A673 (cell line): ENCODE data around the gene RPP14. TPM values are rescaled to one million over a fixed set of nuclear protein-coding genes. Genes with fewer than 3 reads are reported as not detected.

Experiments
- BruUV-seq: library from RNA; stranded (reverse); fragments of 400-500 nt; replicated peaks from 2 replicates; lab custom pipeline; 2021; lab: Mats Ljungman, UMichigan
- CTCF ChIA-PET: fragments of 300-600 bp; sonication (Branson Sonifier 250); formaldehyde crosslinking; loops from one replicate; lab custom pipeline; 2022; ENCODE audit warnings: antibody characterized with exemption; lab: Charles Lee
- POLR2A ChIA-PET: fragments of 300-600 bp; sonication (Branson Sonifier 250); formaldehyde crosslinking; loops from one replicate; lab custom pipeline; 2022; ENCODE audit warnings: antibody characterized with exemption; ENCODE audit not compliant: low non-redundant PET; lab: Charles Lee
- DNase-seq: peaks from one replicate; pipeline ENCODE4 v3.0.0-alpha.2; 2015; ENCODE audit warnings: low spot score
- H3K27ac ChIP-seq: fragments of 200-600 bp; sonication (generic); 2 replicates; pipeline ENCODE4 v1.5.1; 2016; ENCODE audit warnings: mixed run types, low read depth, mild to moderate bottlenecking, mixed read lengths, antibody characterized with exemption, low read length; ENCODE audit not compliant: poor library complexity, severe bottlenecking
- H3K27me3 ChIP-seq: fragments of 200-600 bp; sonication (generic); replicated peaks from 2 replicates; pipeline ENCODE4 v1.6.1; 2017; ENCODE audit warnings: mixed run types, low read depth, mild to moderate bottlenecking, mixed read lengths, antibody characterized with exemption, low read length; ENCODE audit not compliant: insufficient read depth, poor library complexity
- H3K36me3 ChIP-seq: fragments of 200-600 bp; sonication (generic); 2 replicates; pipeline ENCODE4 v1.6.1; 2016; ENCODE audit warnings: mixed run types, mild to moderate bottlenecking, mixed read lengths, antibody characterized with exemption, low read length; ENCODE audit not compliant: insufficient read depth, poor library complexity, severe bottlenecking
- H3K4me1 ChIP-seq: fragments of 200-600 bp; sonication (generic); 2 replicates; pipeline ENCODE4 v1.6.1; 2017; ENCODE audit warnings: mixed run types, mild to moderate bottlenecking, mixed read lengths, antibody characterized with exemption, low read length; ENCODE audit not compliant: insufficient read depth, poor library complexity, severe bottlenecking
- H3K4me3 ChIP-seq: fragments of 200-600 bp; sonication (generic); 2 replicates; pipeline ENCODE4 v1.5.1; 2016; ENCODE audit warnings: low read depth, mixed run types, mild to moderate bottlenecking, mixed read lengths, low read length; ENCODE audit not compliant: poor library complexity, severe bottlenecking
- H3K9me3 ChIP-seq: fragments of 200-600 bp; sonication (generic); 2 replicates; pipeline ENCODE4 v1.6.1; 2016; ENCODE audit warnings: mixed run types, low read depth, mild to moderate bottlenecking, mixed read lengths, antibody characterized with exemption, low read length; ENCODE audit not compliant: poor library complexity, severe bottlenecking
- CTCF ChIP-seq: fragments of 300-800, 200-600 bp; sonication (generic); conservative IDR thresholded peaks from 2 replicates; pipeline ENCODE4 v1.5.1; 2017; ENCODE audit warnings: low read depth, mild to moderate bottlenecking, antibody characterized with exemption, low read length, moderate library complexity, mixed read lengths
- EZH2 ChIP-seq: fragments of 200-600 bp; sonication (generic); IDR thresholded peaks from 2 replicates; pipeline ENCODE4 v1.6.1; 2017; ENCODE audit warnings: borderline replicate concordance, low read depth, mild to moderate bottlenecking, mixed read lengths, antibody characterized with exemption, low read length; ENCODE audit not compliant: poor library complexity, severe bottlenecking
- intact Hi-C: fragments of 100-400 bp; cut with micrococcal nuclease; formaldehyde crosslinking; loops from one replicate; pipeline ENCODE4 v1.10.0; 2022; ENCODE audit not compliant: unreplicated experiment
- total RNA-seq: library from RNA; stranded (reverse); gene quantifications from 2 replicates; pipeline ENCODE4 v1.2.3, GENCODE V29; 2021

The RPP14 gene
- total RNA-seq, 1 experiment from 2014 or later, result 17.4 TPM

DNA sequence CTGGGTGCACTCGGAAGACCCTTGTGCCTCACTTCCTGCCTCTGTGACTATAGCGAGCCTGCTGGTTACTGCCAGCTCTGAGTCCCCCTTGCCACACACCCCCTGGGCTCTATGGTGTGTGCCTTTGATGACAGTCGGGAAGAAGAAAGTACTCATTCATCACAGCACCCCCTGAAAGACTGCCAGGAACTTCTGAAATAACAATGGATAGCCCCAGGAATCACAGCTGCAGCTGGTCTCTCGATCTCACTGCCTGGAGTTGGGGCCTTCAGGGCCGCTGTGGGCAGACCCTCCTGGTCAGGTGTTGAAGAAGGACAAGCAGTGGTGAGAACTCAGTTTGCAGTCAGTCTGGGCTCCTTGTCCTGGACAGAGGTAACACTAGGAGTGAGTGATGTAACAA, 9.8 kb upstream of the RPP14 start:
- ChIA-PET POLR2A (no interaction called here), CTCF (interaction anchor here (1.2 kb wide), 1 partner anchor 10 kb away, joined by 3 read pairs; the partner anchor contains the start of genes HTD2 and RPP14)
- H3K27ac ChIP-seq, result peak overlapping the region; percentile 54
- peaks cover 43% of the 10 kb centered on the region for H3K36me3 ChIP-seq
- DNase-seq, result no peak
- no TSS peak for BruUV-seq
- intact Hi-C loops, result no loop called here
- H3K4me1 ChIP-seq, result peaks cover 28% of the 10 kb centered on the region
- H3K4me3 ChIP-seq, result no peak overlapping the region
- H3K27me3 ChIP-seq, result no peaks in the 10 kb centered on the region
- TF ChIP-seq EZH2, result no peak
- no peak for TF ChIP-seq CTCF
- H3K9me3 ChIP-seq, result no peaks in the 10 kb centered on the region

- intact Hi-C loops, result no loop called here
- no peak overlapping the region for H3K4me3 ChIP-seq
- H3K9me3 ChIP-seq, result no peaks in the 10 kb centered on the region
- ChIA-PET CTCF (interaction anchor here (1.2 kb wide), 1 partner anchor 9 kb away, joined by 3 read pairs; the partner anchor contains the start of genes HTD2 and RPP14), POLR2A (no interaction called here)
- TF ChIP-seq EZH2 (no peak), CTCF (no peak)
- no TSS peak for BruUV-seq
- H3K4me1 ChIP-seq, result peaks cover 28% of the 10 kb centered on the region
- H3K27ac ChIP-seq, result peak overlapping the region; percentile 54
- peaks cover 38% of the 10 kb centered on the region for H3K36me3 ChIP-seq
- no peaks in the 10 kb centered on the region for H3K27me3 ChIP-seq
- no peak for DNase-seq
Measured at GRCh38 chr3:58296843-58297242, 9.2 kb upstream of the RPP14 start.

GRCh38 chr3:58298190-58298589, 7.9 kb upstream of the RPP14 start:
- CTCF ChIA-PET, result no interaction called here
- POLR2A ChIA-PET, result no interaction called here
- no peaks in the 10 kb centered on the region for H3K9me3 ChIP-seq
- no peak for DNase-seq
- H3K27me3 ChIP-seq, result no peaks in the 10 kb centered on the region
- H3K27ac ChIP-seq, result no peak overlapping the region
- H3K4me3 ChIP-seq, result no peak overlapping the region
- intact Hi-C loops, result no loop called here
- TF ChIP-seq CTCF (no peak), EZH2 (no peak)
- H3K36me3 ChIP-seq, result peaks cover 27% of the 10 kb centered on the region
- no TSS peak for BruUV-seq
- H3K4me1 ChIP-seq, result peaks cover 28% of the 10 kb centered on the region
